HepG2 (cell line): ENCODE measurements around the gene MPP1. TPM values are rescaled to one million over a fixed set of nuclear protein-coding genes. Genes with fewer than 3 reads are reported as not detected.

Experiments used
- ATAC-seq: fragments of 200-7000 bp; cut with Tn5 transposase; 3 replicates; pipeline ENCODE4 v1.9.1; 2020; ENCODE audit warnings: mild to moderate bottlenecking, moderate library complexity
- BruUV-seq: library from RNA; stranded (reverse); fragments of 400-500 nt; replicated peaks from 2 replicates; lab custom pipeline; 2021; lab: Mats Ljungman, UMichigan
- CTCF ChIA-PET: fragments of 300-600 bp; formaldehyde crosslinking; extraction: SDS; loops from one replicate; lab custom pipeline; 2021; ENCODE audit warnings: low total read pairs, inconsistent platforms, low intra/inter-chr PET ratio; lab: Yijun Ruan, JAX
- POLR2A ChIA-PET: fragments of 350-600 bp; sonication (Branson Sonifier 250); formaldehyde crosslinking; loops from one replicate; lab custom pipeline; 2020; ENCODE audit warnings: antibody characterized with exemption, inconsistent platforms; lab: Yijun Ruan, JAX
- DNase-seq: peaks from one replicate; pipeline ENCODE4 v3.0.0-alpha.2; 2015; ENCODE audit warnings: low spot score
- FAIRE-seq: peaks from 3 replicates; lab custom pipeline; 2011; peaks lifted over from hg19 to GRCh38; lab: Jason Lieb, UNC
- H2AFZ ChIP-seq: one replicate; pipeline ENCODE4 v1.6.1; 2011; ENCODE audit warnings: low read length, inconsistent platforms
- H3K27ac ChIP-seq: fragments of 300-600 bp; 3 replicates; pipeline ENCODE4 v1.8.0; 2011; ENCODE audit warnings: mixed run types, mild to moderate bottlenecking, mixed read lengths, low read length, inconsistent platforms; ENCODE audit not compliant: insufficient read depth; ENCODE audit errors: extremely low read length
- H3K27me3 ChIP-seq, 2 experiments: fragments of 200-600 bp in 1 of 2; 2 replicates in 1 of 2; 3 replicates in 1 of 2; pipeline versions ENCODE4 v1.6.0 to v1.8.0; 2011; ENCODE audit warnings: low read length in 2 of 2, mild to moderate bottlenecking in 2 of 2, moderate library complexity in 2 of 2, inconsistent platforms in 1 of 2; ENCODE audit not compliant: insufficient read depth in 2 of 2, control insufficient read depth in 1 of 2
- H3K36me3 ChIP-seq, 2 experiments: fragments of 200-600 bp in 1 of 2; replicated peaks in 1 of 2; 2 replicates in 1 of 2; 3 replicates in 1 of 2; pipeline versions ENCODE4 v1.5.1 to v1.8.0; 2011; ENCODE audit warnings: low read length in 2 of 2, inconsistent platforms in 1 of 2; ENCODE audit not compliant: insufficient read depth in 2 of 2, control insufficient read depth in 1 of 2
- H3K4me1 ChIP-seq: 2 replicates; pipeline ENCODE4 v1.5.1; 2012; ENCODE audit warnings: low read length, inconsistent platforms; ENCODE audit not compliant: insufficient read depth
- H3K4me2 ChIP-seq: 2 replicates; pipeline ENCODE4 v1.6.0; 2011; ENCODE audit warnings: low read depth, low read length, inconsistent platforms
- H3K4me3 ChIP-seq, 3 experiments: fragments of 200-600 bp in 1 of 3; sonication (generic), shearing (Covaris generic) in 1 of 3; replicated peaks in 1 of 3; 2 replicates each; pipeline ENCODE4 v1.5.1; 2011 to 2016; ENCODE audit warnings: low read length in 3 of 3, inconsistent platforms in 2 of 3, low read depth in 2 of 3, mild to moderate bottlenecking in 2 of 3, control low read depth in 1 of 3, mixed read lengths in 1 of 3; ENCODE audit not compliant: insufficient read depth in 1 of 3
- H3K79me2 ChIP-seq: one replicate; pipeline ENCODE4 v1.6.1; 2011; ENCODE audit warnings: low read length, inconsistent platforms; ENCODE audit not compliant: insufficient read depth
- H3K9ac ChIP-seq: 2 replicates; pipeline ENCODE4 v1.6.0; 2011; ENCODE audit warnings: mild to moderate bottlenecking, low read depth, low read length, inconsistent platforms; ENCODE audit not compliant: insufficient read depth
- H3K9me3 ChIP-seq: 2 replicates; pipeline ENCODE4 v1.5.1; 2012; ENCODE audit warnings: mild to moderate bottlenecking, low read length
- H4K20me1 ChIP-seq: 2 replicates; pipeline ENCODE4 v1.6.0; 2011; ENCODE audit warnings: inconsistent platforms, mild to moderate bottlenecking, low read length, moderate library complexity; ENCODE audit not compliant: insufficient read depth
- AFF4 ChIP-seq: sonication (generic); formaldehyde crosslinking; IDR thresholded peaks from 2 replicates; pipeline ENCODE4 v1.4.0; 2020; ENCODE audit warnings: missing genetic modification reagents
- GPBP1L1 ChIP-seq: sonication (generic); formaldehyde crosslinking; IDR thresholded peaks from 2 replicates; pipeline ENCODE4 v1.5.0; 2020; ENCODE audit warnings: mild to moderate bottlenecking, missing genetic modification reagents
- HNRNPL ChIP-seq: fragments of 200-400 bp; formaldehyde crosslinking; IDR thresholded peaks from 2 replicates; pipeline ENCODE4 v1.6.1; 2017; ENCODE audit warnings: mild to moderate bottlenecking, low read depth, low read length
- RBFOX2 ChIP-seq: fragments of 200-400 bp; formaldehyde crosslinking; IDR thresholded peaks from 2 replicates; pipeline ENCODE4 v1.6.1; 2017; ENCODE audit warnings: low read depth, mild to moderate bottlenecking, low read length
- SP5 ChIP-seq: IDR thresholded peaks from 2 replicates; pipeline ENCODE4 v1.6.1; 2016; ENCODE audit warnings: low read depth, borderline replicate concordance
- ZBTB3 ChIP-seq: sonication (generic); formaldehyde crosslinking; IDR thresholded peaks from 2 replicates; pipeline ENCODE4 v1.4.0; 2020; ENCODE audit warnings: low read depth, mild to moderate bottlenecking, moderate library complexity, missing genetic modification reagents, borderline replicate concordance
- ZNF256 ChIP-seq: sonication (generic); formaldehyde crosslinking; conservative IDR thresholded peaks from 2 replicates; pipeline ENCODE4 v1.4.0; 2020; ENCODE audit warnings: missing genetic modification reagents
- ZNF318 ChIP-seq: sonication (generic); formaldehyde crosslinking; IDR thresholded peaks from 2 replicates; pipeline ENCODE4 v1.4.0; 2020; ENCODE audit warnings: mild to moderate bottlenecking, missing genetic modification reagents
- WGBS: methylation state at CpG from one replicate; pipeline ENCODE4 v1.1.6; 2017; ENCODE audit warnings: low lambda C conversion rate; 5-methylcytosine and 5-hydroxymethylcytosine counted together
- in situ Hi-C: cut with HindIII; loops from 2 replicates; pipeline ENCODE4 v1.10.0; 2017; ENCODE audit warnings: low pct_unique_long_range_greater_than_20kb; ENCODE audit not compliant: extremely low pct_ligation_motif_present
- intact Hi-C: fragments of 100-400 bp; cut with micrococcal nuclease; formaldehyde crosslinking; loops from one replicate; pipeline ENCODE4 v1.10.0; 2022; ENCODE audit not compliant: unreplicated experiment
- polyA plus RNA-seq, 8 experiments: library from polyadenylated mRNA; depleted of rRNA in 3 of 8; stranded (reverse) in 7 of 8; unstranded in 1 of 8; fragments of >200 nt; fragmentation: Illumina TruSeq in 4 of 8; extraction: Trizol in 4 of 8; gene quantifications; 2 replicates each; pipeline versions ENCODE4 v1.2.1 to v1.2.3, GENCODE V29; 2011 to 2016; ENCODE audit warnings: low read depth in 4 of 8, missing spikeins in 1 of 8, mixed read lengths in 1 of 8; ENCODE audit not compliant: insufficient read depth in 1 of 8
- total RNA-seq, 5 experiments: library from RNA; depleted of rRNA; stranded (reverse); fragments of >200 nt; fragmentation: Illumina TruSeq; extraction: Trizol; gene quantifications; 2 replicates each; pipeline ENCODE4 v1.2.3, GENCODE V29; 2016; ENCODE audit warnings: low read depth in 1 of 5

The MPP1 gene
- total and polyA plus RNA-seq, 2 of the 13 experiments (the other 11 are each of a cell fraction or from before 2014, with no cell fraction given), result 7.8 to 8.1 TPM

- TF ChIP-seq ZNF318 (CRISPR knock-in tag) (no peak), RBFOX2 (no peak)
Observed at GRCh38 chrX:154737136-154737535, 68.1 kb downstream of the MPP1 start (continued).

GRCh38 chrX:154735695-154736393, 69.4 kb downstream of the MPP1 start:
- H3K79me2 ChIP-seq, result no peaks in the 10 kb centered on the region
- no peaks in the 10 kb centered on the region for H4K20me1 ChIP-seq
- H3K4me1 ChIP-seq, result 0 out of 2 replicates have a peak, but pooled peaks cover 6% of the 10 kb centered on the region
- ATAC-seq (no peak), DNase-seq (no peak), FAIRE-seq (no peak)
- ChIA-PET POLR2A (no interaction called here), CTCF (no interaction called here)
- no peak overlapping the region for H3K9ac ChIP-seq
- in situ Hi-C loops (no loop called here), intact Hi-C loops (no loop called here)
- H3K27ac ChIP-seq, result no peak overlapping the region
- H3K4me2 ChIP-seq, result no peak overlapping the region
- H2AFZ ChIP-seq, result no peak overlapping the region
- no TSS peak for BruUV-seq
- H3K36me3 ChIP-seq, result no peaks in the 10 kb centered on the region
- H3K9me3 ChIP-seq, result no peaks in the 10 kb centered on the region
- H3K4me3 ChIP-seq, result no peak overlapping the region
- no peaks in the 10 kb centered on the region; a peak in 1 of 5 replicates for H3K27me3 ChIP-seq
- 30% methylated on average over 4 of the region's 7 CpGs for WGBS
- TF ChIP-seq HNRNPL (no peak), SP5 (CRISPR knock-in tag) (no peak), ZNF256 (no peak), AFF4 (CRISPR knock-in tag) (no peak), GPBP1L1 (no peak), ZBTB3 (CRISPR knock-in tag) (no peak)
